Thymus (tissue), 11 donors: ENCODE results near the gene PARD3. TPM values are rescaled to one million over a fixed set of nuclear protein-coding genes. Genes with fewer than 3 reads are reported as not detected.

Experiments
- DNase-seq, 9 donors: peaks; one replicate each; pipeline ENCODE4 v3.0.0-alpha.2; 2013; ENCODE audit warnings: low spot score in 9 of 9, low read depth in 6 of 9, missing footprints in 1 of 9
- H3K27ac ChIP-seq, 2 donors: one replicate each; pipeline ENCODE4 v1.5.1; 2013; ENCODE audit warnings: control low read depth in 1 of 2, low read depth in 1 of 2, low read length in 1 of 2, mild to moderate bottlenecking in 1 of 2, moderate library complexity in 1 of 2
- H3K27me3 ChIP-seq, 2 donors: one replicate each; pipeline ENCODE4 v1.5.1; 2013; ENCODE audit warnings: low read length in 1 of 2; ENCODE audit not compliant: control insufficient read depth in 2 of 2, insufficient read depth in 1 of 2
- H3K36me3 ChIP-seq, 2 donors: one replicate each; pipeline ENCODE4 v1.5.1; 2013; ENCODE audit warnings: low read length in 1 of 2, mild to moderate bottlenecking in 1 of 2, moderate library complexity in 1 of 2; ENCODE audit not compliant: control insufficient read depth in 2 of 2, insufficient read depth in 2 of 2
- H3K4me1 ChIP-seq, 2 donors: one replicate each; pipeline ENCODE4 v1.5.1; 2013; ENCODE audit warnings: low read length in 2 of 2; ENCODE audit not compliant: control insufficient read depth in 2 of 2, insufficient read depth in 2 of 2
- H3K4me3 ChIP-seq, 2 donors: one replicate each; pipeline ENCODE4 v1.5.1; 2013; ENCODE audit warnings: low read length in 2 of 2, control low read depth in 1 of 2, mild to moderate bottlenecking in 1 of 2
- H3K9me3 ChIP-seq, 2 donors: one replicate each; pipeline ENCODE4 v1.5.1; 2013; ENCODE audit warnings: low read length in 1 of 2, mild to moderate bottlenecking in 1 of 2; ENCODE audit not compliant: control insufficient read depth in 2 of 2, insufficient read depth in 1 of 2
- WGBS: extraction: QIAGEN DNeasy Blood & Tissue Kit; methylation state at CpG from one replicate; pipeline ENCODE4 v1.1.7; 2013; 5-methylcytosine and 5-hydroxymethylcytosine counted together
- polyA plus RNA-seq: library from polyadenylated mRNA; stranded (reverse); fragments of 200-250 nt; gene quantifications from one replicate; pipeline ENCODE4 v1.2.3, GENCODE V29; 2013
- total RNA-seq: library from RNA; stranded (reverse); fragments of 120-200 nt; gene quantifications from one replicate; pipeline ENCODE4 v1.2.4, GENCODE V29; 2013
- donor health status: healthy.

The PARD3 gene
- total and polyA plus RNA-seq, 2 donors = 13.3 to 23.5 TPM

GRCh38 chr10:34768972-34769330, 46.1 kb downstream of the PARD3 start:
- Histone ChIP-seq H3K27me3 (no peaks in the 10 kb centered on the region), H3K4me3 (no peak overlapping the region), H3K4me1 (peaks cover 17 to 77% of the 10 kb centered on the region in 2 donors), H3K27ac (peak overlapping the region in 1 of 2 donors; percentile 34), H3K36me3 (no peaks in the 10 kb centered on the region), H3K9me3 (peaks cover 0 to 2% of the 10 kb centered on the region in 2 donors)
- WGBS = 92% methylated on average over 8 of the region's 8 CpGs
- DNase-seq = no peak

- Histone ChIP-seq H3K27me3 (no peaks in the 10 kb centered on the region), H3K27ac (peak overlapping the region in 1 of 2 donors; percentile 34), H3K9me3 (peaks cover 0 to 2% of the 10 kb centered on the region in 2 donors), H3K4me3 (no peak overlapping the region), H3K4me1 (peaks cover 17 to 82% of the 10 kb centered on the region in 2 donors), H3K36me3 (no peaks in the 10 kb centered on the region)
- DNase-seq = no peak
- 91% methylated on average over 15 of the region's 15 CpGs for WGBS
These were observed 46.7 kb downstream of the PARD3 start for GRCh38 chr10:34768261-34768971.

- H3K4me3 ChIP-seq = no peak overlapping the region
- H3K9me3 ChIP-seq = peaks cover 0 to 2% of the 10 kb centered on the region in 2 donors
- H3K27ac ChIP-seq = peak overlapping the region in 1 of 2 donors; percentile 77
- H3K4me1 ChIP-seq = peaks cover 16 to 84% of the 10 kb centered on the region in 2 donors
- no peaks in the 10 kb centered on the region for H3K27me3 ChIP-seq
- peak in 2 of 9 donors; percentile 25 to 52 for DNase-seq
- 92% methylated on average over 12 of the region's 12 CpGs for WGBS
- H3K36me3 ChIP-seq = no peaks in the 10 kb centered on the region
These were observed 48.1 kb downstream of the PARD3 start for GRCh38 chr10:34766811-34767494.

- H3K9me3 ChIP-seq = peaks cover 0 to 2% of the 10 kb centered on the region in 2 donors
- WGBS = 92% methylated on average over 1 of the region's 1 CpG
- H3K4me1 ChIP-seq = peaks cover 10 to 77% of the 10 kb centered on the region in 2 donors
- no peak overlapping the region for H3K4me3 ChIP-seq
- DNase-seq = no peak
- H3K27ac ChIP-seq = no peak overlapping the region
- H3K36me3 ChIP-seq = no peaks in the 10 kb centered on the region
- H3K27me3 ChIP-seq = no peaks in the 10 kb centered on the region
These were observed 48.9 kb downstream of the PARD3 start for GRCh38 chr10:34766266-34766600.

GRCh38 chr10:34764472-34764946, 50.6 kb downstream of the PARD3 start:
- Histone ChIP-seq H3K36me3 (no peaks in the 10 kb centered on the region), H3K4me1 (peaks cover 4 to 65% of the 10 kb centered on the region in 2 donors), H3K27ac (peak overlapping the region in 1 of 2 donors; percentile 12), H3K9me3 (peaks cover 0 to 2% of the 10 kb centered on the region in 2 donors), H3K4me3 (no peak overlapping the region), H3K27me3 (no peaks in the 10 kb centered on the region)
- 83% methylated on average over 2 of the region's 2 CpGs for whole genome bisulfite sequencing
- DNase-seq = peak in 2 of 9 donors; percentile 16 to 51

GRCh38 chr10:34762603-34763299, 52.3 kb downstream of the PARD3 start:
- Histone ChIP-seq H3K36me3 (no peaks in the 10 kb centered on the region), H3K4me3 (no peak overlapping the region), H3K4me1 (peaks cover 4 to 52% of the 10 kb centered on the region in 2 donors), H3K27ac (no peak overlapping the region), H3K27me3 (no peaks in the 10 kb centered on the region), H3K9me3 (no peaks in the 10 kb centered on the region)
- no peak for DNase-seq
- 88% methylated on average over 5 of the region's 5 CpGs for WGBS

GRCh38 chr10:34762156-34762555, 52.9 kb downstream of the PARD3 start:
- Histone ChIP-seq H3K9me3 (no peaks in the 10 kb centered on the region), H3K27me3 (no peaks in the 10 kb centered on the region), H3K4me3 (no peak overlapping the region), H3K4me1 (peaks cover 4 to 46% of the 10 kb centered on the region in 2 donors), H3K36me3 (no peaks in the 10 kb centered on the region), H3K27ac (no peak overlapping the region)
- over 99% methylated on average over 3 of the region's 3 CpGs for WGBS
- DNase-seq = no peak

GRCh38 chr10:34761453-34761852, 53.6 kb downstream of the PARD3 start:
- no peak for DNase-seq
- Histone ChIP-seq H3K4me1 (peaks cover 4 to 42% of the 10 kb centered on the region in 2 donors), H3K4me3 (no peak overlapping the region), H3K27ac (no peak overlapping the region), H3K9me3 (no peaks in the 10 kb centered on the region), H3K27me3 (no peaks in the 10 kb centered on the region), H3K36me3 (no peaks in the 10 kb centered on the region)
- 94% methylated on average over 1 of the region's 1 CpG for WGBS

GRCh38 chr10:34760606-34761005, 54.5 kb downstream of the PARD3 start:
- H3K9me3 ChIP-seq = no peaks in the 10 kb centered on the region
- no peaks in the 10 kb centered on the region for H3K27me3 ChIP-seq
- no peaks in the 10 kb centered on the region for H3K36me3 ChIP-seq
- peaks cover 4 to 37% of the 10 kb centered on the region in 2 donors for H3K4me1 ChIP-seq
- no peak overlapping the region for H3K4me3 ChIP-seq
- WGBS = 96% methylated on average over 1 of the region's 1 CpG
- DNase-seq = no peak
- H3K27ac ChIP-seq = no peak overlapping the region
